ENCODE measurements around the gene RNASEL.

GRCh38 chr1:182627622-182628021 lies 38.6 kb upstream of the RNASEL start:
- TF ChIP-seq, protein P1, sequence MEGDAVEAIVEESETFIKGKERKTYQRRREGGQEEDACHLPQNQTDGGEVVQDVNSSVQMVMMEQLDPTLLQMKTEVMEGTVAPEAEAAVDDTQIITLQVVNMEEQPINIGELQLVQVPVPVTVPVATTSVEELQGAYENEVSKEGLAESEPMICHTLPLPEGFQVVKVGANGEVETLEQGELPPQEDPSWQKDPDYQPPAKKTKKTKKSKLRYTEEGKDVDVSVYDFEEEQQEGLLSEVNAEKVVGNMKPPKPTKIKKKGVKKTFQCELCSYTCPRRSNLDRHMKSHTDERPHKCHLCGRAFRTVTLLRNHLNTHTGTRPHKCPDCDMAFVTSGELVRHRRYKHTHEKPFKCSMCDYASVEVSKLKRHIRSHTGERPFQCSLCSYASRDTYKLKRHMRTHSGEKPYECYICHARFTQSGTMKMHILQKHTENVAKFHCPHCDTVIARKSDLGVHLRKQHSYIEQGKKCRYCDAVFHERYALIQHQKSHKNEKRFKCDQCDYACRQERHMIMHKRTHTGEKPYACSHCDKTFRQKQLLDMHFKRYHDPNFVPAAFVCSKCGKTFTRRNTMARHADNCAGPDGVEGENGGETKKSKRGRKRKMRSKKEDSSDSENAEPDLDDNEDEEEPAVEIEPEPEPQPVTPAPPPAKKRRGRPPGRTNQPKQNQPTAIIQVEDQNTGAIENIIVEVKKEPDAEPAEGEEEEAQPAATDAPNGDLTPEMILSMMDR (IDR thresholded peaks at IDR 0.05): no peak
- no peak for TF ChIP-seq POLR2A (IDR thresholded peaks at IDR 0.05)
